Natural killer cell treated with Interleukin-12 subunit alpha and Interleukin-12 subunit beta and Interleukin-15 and Interleukin-18, amount 100 ng/mL, for 72 hours (primary cell): Measurements from ENCODE around the gene RNF167. TPM values are rescaled to one million over a fixed set of nuclear protein-coding genes. Genes with fewer than 3 reads are reported as not detected.

Source experiments
- ATAC-seq, 2 donors: fragments of 150-1000 bp; cut with Tn5 transposase in 1 of 2; sonication (Bioruptor Pico), chemical (Tn5 transposase) in 1 of 2; 2 replicates each; pipeline ENCODE4 v1.10.0; 2021
- DNase-seq: peaks from one replicate; pipeline ENCODE4 v3.0.0; 2022; ENCODE audit warnings: low spot score
- H3K27ac Mint-ChIP-seq, 2 donors: 1 replicate in 1 of 2; 2 replicates in 1 of 2; pipeline ENCODE4 v1.8.0; 2022; ENCODE audit warnings: mixed read lengths in 2 of 2, mild to moderate bottlenecking in 1 of 2, moderate library complexity in 1 of 2
- H3K27me3 Mint-ChIP-seq, 2 donors: 1 replicate in 1 of 2; 2 replicates in 1 of 2; pipeline ENCODE4 v1.8.0; 2022; ENCODE audit warnings: mixed read lengths in 2 of 2
- H3K36me3 Mint-ChIP-seq: one replicate; pipeline ENCODE4 v1.8.0; 2022; ENCODE audit warnings: mixed read lengths
- H3K4me1 Mint-ChIP-seq, 2 donors: 1 replicate in 1 of 2; 2 replicates in 1 of 2; pipeline ENCODE4 v1.8.0; 2022; ENCODE audit warnings: low read depth in 2 of 2, mixed read lengths in 2 of 2, mild to moderate bottlenecking in 1 of 2
- H3K4me3 Mint-ChIP-seq: one replicate; pipeline ENCODE4 v1.8.0; 2022; ENCODE audit warnings: mixed read lengths
- H3K9me3 Mint-ChIP-seq: 2 replicates; pipeline ENCODE4 v1.8.0; 2022; ENCODE audit warnings: mixed read lengths
- total RNA-seq, 2 donors: library from RNA; stranded (reverse); gene quantifications; one replicate each; pipeline ENCODE4 v1.2.3, GENCODE V29; 2022

Gene RNF167
- total RNA-seq, 2 donors from 2014 or later: 144 to 150 TPM

GRCh38 chr17:4965311-4965986, 25.4 kb downstream of the RNF167 start:
- Mint-ChIP-seq H3K4me1 (peaks cover 12 to 13% of the 10 kb centered on the region in 2 donors), H3K27me3 (no peaks in the 10 kb centered on the region), H3K9me3 (no peaks in the 10 kb centered on the region), H3K36me3 (no peaks in the 10 kb centered on the region), H3K27ac (no peak overlapping the region), H3K4me3 (no peak overlapping the region)
- ATAC-seq (no peak), DNase-seq (no peak)

- DNase-seq: peak; percentile 99
- Mint-ChIP-seq H3K36me3 (no peaks in the 10 kb centered on the region), H3K27me3 (no peaks in the 10 kb centered on the region), H3K9me3 (no peaks in the 10 kb centered on the region), H3K27ac (no peak overlapping the region), H3K4me3 (no peak overlapping the region), H3K4me1 (peaks cover 17 to 18% of the 10 kb centered on the region in 2 donors)
- peak; percentile 91 to 95 for ATAC-seq
Observed at GRCh38 chr17:4966844-4967538, 26.9 kb downstream of the RNF167 start.

GRCh38 chr17:4967539-4968485, 27.7 kb downstream of the RNF167 start, which contains the start of gene SPAG7:
SPAG7 (minus strand) TSS chr17:4967817; CDS start chr17:4967804, 13 bp downstream.
- Mint-ChIP-seq H3K4me1 (peaks cover 17 to 20% of the 10 kb centered on the region in 2 donors), H3K4me3 (no peak within 1 kb of the TSS), H3K27me3 (no peaks in the 10 kb centered on the region), H3K27ac (no peak within 1 kb of the TSS), H3K9me3 (no peaks in the 10 kb centered on the region), H3K36me3 (no peaks in the 10 kb centered on the region)
- DNase-seq (peak; percentile 94), ATAC-seq (peak; percentile 85 to 89)

- peaks cover 17 to 22% of the 10 kb centered on the region in 2 donors for H3K4me1 Mint-ChIP-seq
- no peak overlapping the region for H3K27ac Mint-ChIP-seq
- H3K27me3 Mint-ChIP-seq: no peaks in the 10 kb centered on the region
- H3K9me3 Mint-ChIP-seq: no peaks in the 10 kb centered on the region
- ATAC-seq: no peak
- no peaks in the 10 kb centered on the region for H3K36me3 Mint-ChIP-seq
- DNase-seq: no peak
- no peak overlapping the region for H3K4me3 Mint-ChIP-seq
Observed at GRCh38 chr17:4968486-4969046, 28.5 kb downstream of the RNF167 start.

- peaks cover 17 to 25% of the 10 kb centered on the region in 2 donors for H3K4me1 Mint-ChIP-seq
- H3K4me3 Mint-ChIP-seq: no peak overlapping the region
- no peaks in the 10 kb centered on the region for H3K27me3 Mint-ChIP-seq
- no peaks in the 10 kb centered on the region for H3K36me3 Mint-ChIP-seq
- DNase-seq (no peak), ATAC-seq (no peak)
- H3K27ac Mint-ChIP-seq: no peak overlapping the region
- H3K9me3 Mint-ChIP-seq: no peaks in the 10 kb centered on the region
Observed at GRCh38 chr17:4969047-4969550, 29.0 kb downstream of the RNF167 start.

- no peak overlapping the region for H3K4me3 Mint-ChIP-seq
- H3K9me3 Mint-ChIP-seq: no peaks in the 10 kb centered on the region
- no peak overlapping the region for H3K27ac Mint-ChIP-seq
- H3K4me1 Mint-ChIP-seq: peaks cover 17 to 25% of the 10 kb centered on the region in 2 donors
- no peaks in the 10 kb centered on the region for H3K36me3 Mint-ChIP-seq
- no peak for DNase-seq
- ATAC-seq: no peak
- H3K27me3 Mint-ChIP-seq: no peaks in the 10 kb centered on the region
Observed at GRCh38 chr17:4969551-4970173, 29.6 kb downstream of the RNF167 start.

GRCh38 chr17:4970273-4970672, 30.2 kb downstream of the RNF167 start:
- ATAC-seq (no peak), DNase-seq (no peak)
- Mint-ChIP-seq H3K27ac (no peak overlapping the region), H3K4me1 (peaks cover 16 to 26% of the 10 kb centered on the region in 2 donors), H3K4me3 (no peak overlapping the region), H3K9me3 (no peaks in the 10 kb centered on the region), H3K27me3 (no peaks in the 10 kb centered on the region), H3K36me3 (peaks cover 4% of the 10 kb centered on the region)

GRCh38 chr17:4971826-4972225, 31.8 kb downstream of the RNF167 start:
- Mint-ChIP-seq H3K9me3 (no peaks in the 10 kb centered on the region), H3K27me3 (no peaks in the 10 kb centered on the region), H3K4me1 (peaks cover 5 to 20% of the 10 kb centered on the region in 2 donors), H3K27ac (no peak overlapping the region), H3K4me3 (no peak overlapping the region), H3K36me3 (peaks cover 9% of the 10 kb centered on the region)
- ATAC-seq (no peak), DNase-seq (no peak)

GRCh38 chr17:4972322-4972721, 32.3 kb downstream of the RNF167 start:
- ATAC-seq (no peak), DNase-seq (no peak)
- H3K9me3 Mint-ChIP-seq: no peaks in the 10 kb centered on the region
- no peaks in the 10 kb centered on the region for H3K27me3 Mint-ChIP-seq
- no peak overlapping the region for H3K4me3 Mint-ChIP-seq
- peaks cover 5 to 20% of the 10 kb centered on the region in 2 donors for H3K4me1 Mint-ChIP-seq
- peaks cover 9% of the 10 kb centered on the region for H3K36me3 Mint-ChIP-seq
- no peak overlapping the region for H3K27ac Mint-ChIP-seq

GRCh38 chr17:4972752-4973151, 32.7 kb downstream of the RNF167 start:
- no peak overlapping the region for H3K4me3 Mint-ChIP-seq
- no peak for ATAC-seq
- peaks cover 9% of the 10 kb centered on the region for H3K36me3 Mint-ChIP-seq
- H3K27me3 Mint-ChIP-seq: no peaks in the 10 kb centered on the region
- H3K9me3 Mint-ChIP-seq: no peaks in the 10 kb centered on the region
- H3K27ac Mint-ChIP-seq: no peak overlapping the region
- DNase-seq: no peak
- H3K4me1 Mint-ChIP-seq: peaks cover 5 to 20% of the 10 kb centered on the region in 2 donors

GRCh38 chr17:4973256-4974114, 33.4 kb downstream of the RNF167 start:
- H3K27me3 Mint-ChIP-seq: no peaks in the 10 kb centered on the region
- ATAC-seq: no peak
- no peak overlapping the region for H3K4me3 Mint-ChIP-seq
- no peaks in the 10 kb centered on the region for H3K9me3 Mint-ChIP-seq
- H3K4me1 Mint-ChIP-seq: peaks cover 5 to 20% of the 10 kb centered on the region in 2 donors
- peak overlapping the region in 1 of 2 donors; percentile 68 for H3K27ac Mint-ChIP-seq
- no peak for DNase-seq
- peaks cover 9% of the 10 kb centered on the region for H3K36me3 Mint-ChIP-seq

GRCh38 chr17:4974115-4974670, 34.1 kb downstream of the RNF167 start:
- DNase-seq: no peak
- H3K27ac Mint-ChIP-seq: peak overlapping the region in 1 of 2 donors; percentile 68

More at GRCh38 chr17:4974115-4974670, 34.1 kb downstream of the RNF167 start:
- ATAC-seq: no peak
- Mint-ChIP-seq H3K4me3 (no peak overlapping the region), H3K27me3 (no peaks in the 10 kb centered on the region), H3K9me3 (no peaks in the 10 kb centered on the region), H3K4me1 (peaks cover 5 to 20% of the 10 kb centered on the region in 2 donors), H3K36me3 (peaks cover 9% of the 10 kb centered on the region)
